HepG2 (cell line): ENCODE data around the gene PRUNE1. TPM values are rescaled to one million over a fixed set of nuclear protein-coding genes. Genes with fewer than 3 reads are reported as not detected.

Experiments
- AGO1 ChIP-seq: fragments of 200-400 bp; formaldehyde crosslinking; IDR thresholded peaks from 2 replicates; pipeline ENCODE4 v1.6.1; 2017; ENCODE audit warnings: mild to moderate bottlenecking, low read depth, low read length, moderate library complexity; ENCODE audit not compliant: poor library complexity, severe bottlenecking
- GFI1 ChIP-seq: sonication (generic); formaldehyde crosslinking; IDR thresholded peaks from 2 replicates; pipeline ENCODE4 v1.5.0; 2020; ENCODE audit warnings: missing genetic modification reagents, mild to moderate bottlenecking, borderline replicate concordance
- IKZF5 ChIP-seq: IDR thresholded peaks from 2 replicates; pipeline ENCODE4 v1.6.1; 2018; ENCODE audit warnings: missing genetic modification reagents, mild to moderate bottlenecking, missing compliant biosample characterization
- IRF9 ChIP-seq: sonication (generic); formaldehyde crosslinking; IDR thresholded peaks from 2 replicates; pipeline ENCODE4 v1.8.0; 2022; ENCODE audit warnings: missing genetic modification reagents, mild to moderate bottlenecking, borderline replicate concordance
- KLF11 ChIP-seq: IDR thresholded peaks from 2 replicates; pipeline ENCODE4 v1.6.1; 2016; ENCODE audit warnings: missing compliant biosample characterization
- MAFK ChIP-seq, 2 experiments: IDR thresholded peaks in 1 of 2; conservative IDR thresholded peaks in 1 of 2; 2 replicates each; pipeline ENCODE4 v1.6.1; 2011; ENCODE audit warnings: improper control_type of control experiment in 2 of 2, low read length in 2 of 2
- NFAT5 ChIP-seq: sonication (generic); formaldehyde crosslinking; IDR thresholded peaks from 2 replicates; pipeline ENCODE4 v1.4.0; 2020; ENCODE audit warnings: missing genetic modification reagents
- SAP130 ChIP-seq: IDR thresholded peaks from 2 replicates; pipeline ENCODE4 v1.6.1; 2016; ENCODE audit warnings: low read depth
- SMYD3 ChIP-seq: sonication (generic); formaldehyde crosslinking; IDR thresholded peaks from 2 replicates; pipeline ENCODE4 v1.8.1; 2023; ENCODE audit warnings: mild to moderate bottlenecking, missing genetic modification reagents
- THAP11 ChIP-seq: IDR thresholded peaks from 2 replicates; pipeline ENCODE4 v1.6.1; 2016; ENCODE audit warnings: missing biosample characterization, missing genetic modification reagents
- THAP9 ChIP-seq: sonication (generic); formaldehyde crosslinking; IDR thresholded peaks from 2 replicates; pipeline ENCODE4; 2020; ENCODE audit warnings: missing genetic modification reagents, mild to moderate bottlenecking, borderline replicate concordance
- ZMYM4 ChIP-seq: sonication (generic); formaldehyde crosslinking; IDR thresholded peaks from 2 replicates; pipeline ENCODE4 v1.8.1; 2023; ENCODE audit warnings: mild to moderate bottlenecking, missing genetic modification reagents
- ZNF205 ChIP-seq: IDR thresholded peaks from 2 replicates; pipeline ENCODE4 v1.6.1; 2018; ENCODE audit warnings: missing biosample characterization, missing genetic modification reagents
- ZNF569 ChIP-seq: sonication (generic); formaldehyde crosslinking; IDR thresholded peaks from 2 replicates; pipeline ENCODE4 v1.5.0; 2020; ENCODE audit warnings: mild to moderate bottlenecking, missing genetic modification reagents, moderate library complexity, borderline replicate concordance
- ZNF639 ChIP-seq: conservative IDR thresholded peaks from 2 replicates; pipeline ENCODE4 v1.6.1; 2018; ENCODE audit warnings: missing genetic modification reagents
- ZNF749 ChIP-seq: sonication (generic); formaldehyde crosslinking; IDR thresholded peaks from 2 replicates; pipeline ENCODE4 v1.8.0; 2022; ENCODE audit warnings: mild to moderate bottlenecking, missing genetic modification reagents, moderate library complexity, borderline replicate concordance
- ZNF878 ChIP-seq: sonication (generic); formaldehyde crosslinking; IDR thresholded peaks from 2 replicates; pipeline ENCODE4 v1.8.1; 2023; ENCODE audit warnings: mild to moderate bottlenecking, missing genetic modification reagents, moderate library complexity
- polyA plus RNA-seq, 8 experiments: library from polyadenylated mRNA; depleted of rRNA in 3 of 8; stranded (reverse) in 7 of 8; unstranded in 1 of 8; fragments of >200 nt; fragmentation: Illumina TruSeq in 4 of 8; extraction: Trizol in 4 of 8; gene quantifications; 2 replicates each; pipeline versions ENCODE4 v1.2.1 to v1.2.3, GENCODE V29; 2011 to 2016; ENCODE audit warnings: low read depth in 4 of 8, missing spikeins in 1 of 8, mixed read lengths in 1 of 8; ENCODE audit not compliant: insufficient read depth in 1 of 8
- total RNA-seq, 5 experiments: library from RNA; depleted of rRNA; stranded (reverse); fragments of >200 nt; fragmentation: Illumina TruSeq; extraction: Trizol; gene quantifications; 2 replicates each; pipeline ENCODE4 v1.2.3, GENCODE V29; 2016; ENCODE audit warnings: low read depth in 1 of 5

The PRUNE1 gene
- total and polyA plus RNA-seq, 2 of the 13 experiments (the other 11 are each of a cell fraction or from before 2014, with no cell fraction given), result 19.0 to 31.9 TPM

GRCh38 chr1:151005729-151006319, 2.4 kb upstream of the PRUNE1 start (continued):
- TF ChIP-seq ZNF205 (CRISPR knock-in tag), result no peak
- TF ChIP-seq THAP11 (CRISPR knock-in tag), result no peak
- TF ChIP-seq ZMYM4 (CRISPR knock-in tag), result no peak
- no peak for TF ChIP-seq ZNF639
- no peak for TF ChIP-seq KLF11 (CRISPR knock-in tag)
- no peak for TF ChIP-seq ZNF569 (CRISPR knock-in tag)
- TF ChIP-seq GFI1 (CRISPR knock-in tag), result no peak
- TF ChIP-seq IKZF5 (CRISPR knock-in tag), result no peak
- TF ChIP-seq ZNF878, result 0 out of 2 replicates have a peak, but pooled peaks have one; percentile 18
- TF ChIP-seq SMYD3 (CRISPR knock-in tag), result no peak
- no peak for TF ChIP-seq THAP9
- no peak for TF ChIP-seq MAFK (conservative IDR thresholded peaks at IDR 0.05 in 1 of 2, IDR thresholded peaks at IDR 0.05 in 1 of 2; ENCODE audit: low read length in 2 of 2)
- no peak for TF ChIP-seq IRF9 (CRISPR knock-in tag)
- TF ChIP-seq ZNF749 (CRISPR knock-in tag), result no peak
- TF ChIP-seq NFAT5, result no peak
- TF ChIP-seq SAP130 (CRISPR knock-in tag), result peak; percentile 1; the same call in 1 of the 2 replicates
- TF ChIP-seq AGO1, result no peak
